DMS114 treated with DMSO at 0.1 percent for 48 hours (cell line): Measurements from ENCODE around the gene ERG.

Experiments
- DNase-seq: peaks from one replicate; lab custom pipeline; 2025; ENCODE audit not compliant: unreplicated experiment; lab: John Stamatoyannopoulos, UW

Gene ERG

DNA sequence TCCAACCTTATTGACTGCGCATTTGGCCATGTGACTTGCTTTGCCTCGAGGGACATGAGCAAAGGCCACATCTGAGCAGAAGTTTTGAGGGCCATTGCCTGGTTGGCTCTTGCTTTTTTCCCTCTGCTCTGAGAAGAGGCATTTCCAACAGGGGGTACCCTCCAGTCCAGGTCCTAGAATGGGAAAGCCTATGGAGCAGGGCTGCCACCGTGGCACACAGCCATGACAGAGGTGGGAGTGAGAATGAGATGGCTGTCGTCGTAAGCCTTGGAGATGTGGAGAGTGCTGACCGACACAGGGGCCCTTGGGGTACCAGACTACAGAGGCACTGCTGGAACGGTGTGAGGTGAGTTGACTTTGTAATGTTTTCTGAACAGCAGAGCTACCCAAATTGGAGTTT lies 138.4 kb downstream of the ERG start:
- DNase-seq = no peak

DNA sequence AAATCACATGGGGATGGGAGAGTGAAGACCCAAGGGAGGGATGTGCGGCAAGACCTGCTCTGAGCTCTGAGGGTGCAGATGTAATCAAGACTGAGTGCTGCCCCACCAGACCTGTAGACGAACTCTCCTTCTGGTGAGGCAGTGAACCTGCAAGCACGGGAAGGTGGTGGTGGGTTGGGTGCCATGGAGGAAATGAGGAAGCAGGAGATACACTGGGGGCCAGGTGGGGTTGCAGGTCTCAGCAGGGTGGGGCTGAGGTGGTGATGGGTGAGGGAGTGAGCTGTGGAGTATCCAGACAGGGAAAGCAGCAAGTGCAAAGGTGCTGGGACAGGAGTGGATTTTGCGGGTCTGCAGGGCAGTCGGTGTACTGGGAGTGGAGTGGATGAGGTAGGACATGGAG lies 139.2 kb downstream of the ERG start:
- no peak for DNase-seq

DNA sequence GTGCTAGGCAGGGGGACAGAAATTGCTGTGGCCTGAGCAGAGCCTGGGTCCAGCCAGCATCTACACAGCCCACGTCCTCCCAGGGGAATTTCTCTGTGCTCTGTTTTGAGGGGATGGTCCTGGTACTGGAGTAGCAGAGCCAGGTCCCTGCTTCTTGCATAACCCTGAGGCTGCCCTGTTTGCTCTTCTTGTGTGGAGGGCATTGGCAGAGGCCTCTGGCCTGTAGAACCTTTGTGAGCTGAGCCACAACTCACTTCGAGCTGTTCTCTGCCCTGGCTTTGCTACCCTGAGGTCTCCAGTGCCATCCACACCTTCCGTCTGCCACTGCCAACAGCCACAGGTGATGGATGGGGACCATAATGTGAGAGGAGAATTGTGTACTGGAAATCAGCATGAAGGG lies 139.6 kb downstream of the ERG start:
- DNase-seq = no peak

DNA sequence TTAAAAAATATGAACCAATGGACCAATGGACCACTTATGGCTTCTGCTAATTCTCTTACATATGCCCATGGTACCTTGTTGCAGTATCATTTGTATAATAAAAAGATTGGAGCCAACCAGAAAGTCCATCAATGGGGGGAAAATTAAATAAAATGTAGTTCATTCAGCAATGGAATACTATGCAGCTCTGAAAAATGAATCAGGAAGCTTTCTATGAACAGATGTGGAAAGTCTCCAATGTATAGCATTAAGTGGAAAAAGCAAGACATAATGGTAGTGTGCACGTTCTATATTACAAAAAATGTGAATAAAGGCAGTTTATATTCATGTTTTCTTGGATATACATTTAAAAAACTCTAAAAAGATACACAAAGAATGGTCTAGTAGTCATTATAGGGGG lies 140.2 kb downstream of the ERG start:
- DNase-seq = no peak

DNA sequence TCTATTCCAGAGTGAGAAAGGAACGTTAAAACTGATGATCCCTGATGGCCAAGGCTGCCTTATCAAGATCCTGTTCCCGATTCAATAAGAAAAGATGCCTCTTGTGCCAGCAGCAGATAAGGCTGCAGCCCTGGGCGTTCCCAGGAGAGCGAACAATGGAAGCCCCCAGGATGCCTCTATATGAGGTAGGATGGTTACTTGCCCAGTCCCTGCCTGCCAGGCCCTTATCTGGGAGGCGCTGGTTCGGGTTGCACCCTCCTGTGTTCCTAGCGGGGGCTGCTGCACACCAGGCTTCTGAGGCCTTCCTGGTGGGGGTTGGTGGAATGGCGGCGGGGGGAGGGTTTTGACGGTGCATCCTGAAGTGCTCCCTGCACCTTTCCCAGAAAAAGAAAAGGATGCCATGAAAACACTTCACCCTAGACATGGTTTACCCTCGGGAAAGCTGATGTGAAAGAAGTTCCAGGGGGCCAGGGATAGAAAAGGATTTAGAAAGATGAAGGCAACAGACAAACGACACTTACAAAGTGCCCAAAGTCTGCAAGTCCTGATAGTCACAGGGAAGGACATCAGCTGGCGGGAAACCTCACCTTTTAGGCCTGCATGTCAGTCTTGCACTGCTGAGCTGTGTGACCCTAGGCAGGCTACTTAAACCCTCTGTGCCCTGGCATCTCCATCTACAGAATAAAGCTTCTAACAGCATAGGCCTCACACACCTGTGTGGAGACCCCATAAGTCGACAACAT lies 141.2 kb downstream of the ERG start:
- DNase-seq = no peak

DNA sequence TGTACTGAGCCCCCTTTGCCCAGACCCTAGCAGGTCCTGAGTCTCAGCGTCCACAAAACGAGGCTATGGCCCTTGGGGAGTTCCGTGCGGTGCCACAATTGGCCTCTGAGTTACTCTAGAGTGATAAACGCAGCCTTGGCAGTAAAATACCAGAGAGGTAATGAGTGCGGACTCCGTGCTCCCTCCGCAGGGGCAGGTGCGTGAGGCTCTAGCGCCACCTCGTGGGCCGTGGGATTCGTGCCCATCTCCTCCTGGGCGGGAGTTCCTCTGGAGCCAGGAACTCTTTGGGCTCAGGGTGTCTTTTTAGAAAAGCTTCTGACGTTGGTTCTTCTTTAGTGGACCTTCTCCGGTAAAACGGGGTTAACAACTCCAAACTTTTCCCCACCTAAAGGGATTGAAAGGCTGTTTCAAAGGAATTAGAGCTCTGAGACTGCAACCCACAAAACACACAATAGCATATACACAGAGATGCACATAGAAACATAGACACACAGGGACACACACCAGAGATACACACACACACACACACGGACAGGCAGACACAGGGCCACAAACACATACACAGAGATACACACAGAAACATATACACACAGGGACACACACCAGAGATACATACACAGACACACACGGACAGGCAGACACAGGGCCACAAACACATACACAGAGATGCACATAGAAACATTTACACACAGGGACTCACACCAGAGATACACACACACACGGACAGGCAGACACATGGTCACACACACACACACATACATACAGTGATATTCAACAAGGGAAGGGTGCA lies 142.1 kb downstream of the ERG start:
- peak; percentile 13 for DNase-seq

DNA sequence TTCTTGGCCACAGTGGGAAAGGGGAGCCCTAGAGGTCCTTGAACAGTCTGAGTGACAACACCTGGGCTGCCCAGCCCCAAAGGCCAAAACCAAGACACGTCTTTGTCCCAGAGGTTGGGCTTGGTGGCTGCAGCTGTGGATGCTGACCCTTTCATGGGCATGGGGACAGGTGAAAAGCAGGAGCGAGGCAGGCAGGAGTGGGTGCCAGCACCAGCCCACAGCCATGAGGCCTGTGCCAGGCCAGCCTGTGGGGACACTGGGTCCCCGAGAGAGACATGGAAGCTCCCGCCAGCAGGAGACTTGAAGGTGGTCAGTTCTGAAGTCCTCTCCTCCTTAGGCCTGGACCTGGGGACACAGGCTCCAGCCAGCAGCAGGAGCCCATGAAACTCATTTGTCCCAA lies 142.9 kb downstream of the ERG start:
- no peak for DNase-seq

DNA sequence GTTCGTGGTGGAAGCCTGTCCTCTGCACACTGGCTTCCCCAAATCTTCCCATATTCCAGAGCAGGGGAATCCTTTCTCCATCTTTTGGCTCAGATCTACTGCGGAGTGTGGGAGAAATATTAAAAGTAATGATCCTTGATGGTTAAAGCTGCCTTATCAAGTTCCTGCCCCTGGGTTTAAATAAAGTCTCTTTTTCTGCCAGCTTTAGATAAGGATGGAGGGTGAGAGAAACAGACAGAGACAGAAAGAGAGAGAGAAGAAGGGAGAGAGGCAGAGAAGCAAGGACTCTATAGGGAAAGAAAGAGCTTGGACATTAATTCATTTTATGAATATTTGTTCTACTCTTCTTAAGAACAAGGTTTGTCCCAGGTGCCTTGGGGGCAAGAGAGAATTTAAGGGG lies 143.5 kb downstream of the ERG start:
- no peak for DNase-seq

DNA sequence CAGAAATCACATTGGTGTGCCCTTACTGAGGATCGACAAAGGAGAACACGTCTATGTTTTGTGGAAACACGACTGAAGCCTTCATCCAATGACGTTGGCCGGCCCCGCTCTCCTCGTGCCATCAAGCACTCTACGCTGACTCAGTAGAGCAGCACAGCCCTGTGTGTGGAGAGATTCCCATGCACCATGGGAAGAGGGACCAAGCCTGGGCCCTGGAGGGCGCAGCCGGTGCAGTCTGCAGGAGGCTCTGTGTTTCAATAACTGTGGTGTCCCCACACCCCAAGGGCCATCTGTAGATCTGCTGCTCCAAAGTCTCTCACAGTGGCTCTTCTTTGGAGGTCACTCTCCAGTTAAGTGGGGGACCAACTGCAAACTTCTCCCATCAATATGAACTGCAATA lies 144.0 kb downstream of the ERG start:
- DNase-seq = no peak

DNA sequence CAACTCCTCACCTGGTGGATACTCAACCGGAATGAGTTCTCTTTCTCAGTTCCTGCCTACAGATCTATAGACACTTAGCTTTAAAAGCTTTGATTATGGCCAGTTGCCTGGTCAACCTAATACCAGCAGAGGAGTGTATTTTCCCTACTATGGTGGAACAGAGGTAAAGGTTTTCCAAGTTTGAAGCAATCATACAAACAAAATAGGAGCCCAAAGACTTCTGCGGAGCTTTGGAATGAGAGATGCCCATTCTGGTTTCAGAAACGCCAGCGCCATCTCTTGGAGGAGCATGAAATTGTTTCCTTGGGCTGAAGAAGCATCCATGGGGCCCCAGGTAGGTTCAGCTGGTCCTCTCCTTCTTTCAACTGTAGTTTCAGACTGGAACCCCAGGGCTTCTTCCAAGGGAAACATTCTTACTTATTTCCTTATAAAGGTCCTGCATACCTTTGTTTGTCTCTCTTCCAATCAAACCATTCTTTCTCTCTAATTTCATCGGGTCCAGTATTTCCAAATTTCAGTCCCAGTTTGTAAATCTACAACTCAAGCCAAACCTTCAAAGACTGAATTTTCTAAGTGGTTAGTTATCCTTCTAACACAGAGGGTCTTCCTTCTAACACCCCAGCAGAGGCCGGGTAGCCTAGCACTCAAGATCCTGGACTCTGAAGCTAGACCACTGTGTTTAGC lies 145.6 kb downstream of the ERG start:
- DNase-seq = peak; percentile 8

DNA sequence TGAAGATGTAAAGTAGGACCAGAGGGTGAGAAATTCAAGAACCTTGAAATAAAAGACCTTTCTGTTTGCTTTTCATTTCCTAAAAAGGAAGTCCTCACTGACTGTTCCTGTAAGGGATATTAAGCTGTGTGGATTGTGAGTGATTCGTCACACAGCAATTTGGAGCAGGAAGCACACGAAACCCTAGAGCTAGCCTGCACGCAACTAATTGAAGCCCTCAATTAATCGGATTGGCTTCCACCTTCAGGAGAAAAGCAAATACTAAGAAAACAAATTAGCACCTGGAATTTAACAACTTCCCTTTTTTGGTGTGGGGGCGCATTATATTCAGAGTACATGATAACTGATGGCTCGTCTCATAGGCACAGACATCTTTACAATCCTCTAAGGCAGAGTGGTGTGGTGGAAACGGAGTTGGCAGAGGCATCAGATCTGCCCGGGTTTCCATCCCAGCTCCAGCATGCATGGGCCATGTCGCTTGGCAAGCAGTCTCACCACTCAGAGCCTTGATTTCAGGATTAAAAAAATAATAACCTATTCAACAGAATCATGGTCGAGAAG lies 146.2 kb downstream of the ERG start:
- no peak for DNase-seq

DNA sequence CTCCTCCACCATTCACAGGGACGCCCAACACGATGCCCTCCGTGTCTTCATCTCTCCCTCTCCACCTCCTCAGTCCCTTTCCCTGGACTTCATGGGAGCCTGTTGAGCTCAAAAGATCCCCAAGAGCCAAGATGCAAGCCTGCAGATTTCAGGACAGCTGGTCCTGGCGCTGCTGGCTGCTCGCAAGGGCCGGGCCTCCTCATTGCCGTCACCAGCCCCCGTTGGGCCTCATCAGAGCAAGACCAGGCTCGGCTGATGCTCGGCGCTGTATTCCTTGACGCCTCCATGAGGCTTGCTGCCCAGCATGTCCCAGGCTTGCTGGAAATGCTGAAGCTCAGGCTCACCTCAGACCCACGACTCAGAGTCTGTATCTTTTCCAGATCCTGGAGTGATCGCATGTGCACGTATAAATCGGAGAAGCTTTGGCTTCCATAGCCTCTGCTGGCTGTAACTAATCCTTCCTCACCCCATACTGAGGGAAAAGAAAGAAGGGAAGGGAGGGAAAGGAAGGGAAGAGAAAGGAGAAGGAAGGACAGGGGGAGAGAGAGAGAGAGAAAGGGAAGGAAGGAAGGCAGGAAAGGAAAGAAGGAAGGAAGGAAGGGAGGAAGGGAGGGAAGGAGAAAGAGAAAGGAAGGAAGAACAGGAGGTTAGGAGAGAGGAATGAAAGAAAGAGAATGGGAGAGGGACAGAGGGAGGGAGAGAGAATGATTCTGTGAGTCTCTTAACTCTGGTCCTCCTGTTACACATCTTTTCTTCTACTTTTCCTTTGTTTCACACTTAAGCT lies 146.9 kb downstream of the ERG start:
- DNase-seq = no peak

DNA sequence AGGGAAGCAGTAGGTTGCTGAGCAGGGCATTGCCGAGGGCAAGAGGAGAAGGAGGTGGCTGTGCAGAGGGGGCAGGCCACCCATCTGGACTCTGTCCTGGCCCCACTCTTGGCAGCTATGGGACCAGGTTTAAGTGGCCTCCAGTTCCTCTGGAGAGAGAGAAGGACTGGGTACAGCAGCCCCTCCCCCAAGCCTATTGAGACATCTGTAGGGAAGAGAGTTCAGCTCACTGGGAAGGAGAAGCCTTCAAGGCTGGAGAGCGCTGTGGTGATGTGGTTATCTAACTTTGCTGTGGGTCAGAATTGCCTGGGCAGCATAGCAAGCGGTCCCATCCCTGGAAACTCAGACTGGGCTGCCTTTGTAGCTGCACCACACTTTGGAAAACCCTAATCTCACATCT lies 147.6 kb downstream of the ERG start:
- DNase-seq = no peak

DNA sequence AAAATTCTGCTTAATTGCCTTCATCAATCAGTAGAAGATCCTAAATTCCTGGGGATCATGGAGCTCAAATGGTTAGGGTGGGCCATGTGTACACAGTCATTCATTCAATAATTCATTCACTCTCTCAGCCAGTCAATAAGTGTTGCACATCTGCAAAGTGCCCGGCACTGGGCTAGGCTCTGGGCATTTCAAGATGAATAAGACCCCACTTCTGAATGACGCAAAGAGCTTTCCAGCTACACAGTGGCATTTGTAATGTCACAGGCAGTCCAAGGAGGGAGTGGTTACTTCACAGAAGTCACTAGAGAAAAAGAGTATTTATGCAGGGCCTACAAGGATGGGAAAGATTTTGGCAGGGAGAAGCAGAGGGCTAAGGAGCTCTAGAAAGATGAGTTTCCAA lies 148.3 kb downstream of the ERG start:
- DNase-seq = no peak

DNA sequence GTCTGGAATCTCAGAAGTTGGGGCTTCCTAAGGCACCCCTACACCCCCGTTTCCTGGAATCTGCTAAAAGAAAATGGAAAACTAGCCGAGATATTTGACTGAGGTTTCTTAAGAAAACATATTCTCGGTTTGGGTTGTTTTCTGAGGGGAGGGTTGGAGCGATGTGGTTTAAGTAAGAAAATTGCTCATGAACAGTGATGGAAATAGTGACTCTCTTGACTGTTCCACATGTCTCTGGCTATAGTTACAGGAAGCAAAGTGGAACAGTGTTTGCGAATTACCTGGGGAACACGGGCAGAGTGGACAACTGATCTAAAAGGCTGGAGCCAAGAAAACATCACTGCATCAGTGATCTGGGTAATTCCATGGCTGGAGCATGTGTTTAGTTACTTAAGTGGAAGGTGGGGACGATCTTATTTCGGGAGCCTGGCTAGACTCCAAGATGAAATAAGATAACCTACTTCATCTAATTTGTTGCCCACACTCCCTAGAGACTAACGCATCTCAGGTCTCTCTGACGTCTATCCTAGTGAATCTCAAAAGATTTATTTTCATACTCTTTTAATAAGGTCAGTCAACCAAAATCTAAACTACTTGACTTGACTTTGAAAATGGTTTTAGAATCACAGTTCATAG lies 149.0 kb downstream of the ERG start:
- DNase-seq = no peak

DNA sequence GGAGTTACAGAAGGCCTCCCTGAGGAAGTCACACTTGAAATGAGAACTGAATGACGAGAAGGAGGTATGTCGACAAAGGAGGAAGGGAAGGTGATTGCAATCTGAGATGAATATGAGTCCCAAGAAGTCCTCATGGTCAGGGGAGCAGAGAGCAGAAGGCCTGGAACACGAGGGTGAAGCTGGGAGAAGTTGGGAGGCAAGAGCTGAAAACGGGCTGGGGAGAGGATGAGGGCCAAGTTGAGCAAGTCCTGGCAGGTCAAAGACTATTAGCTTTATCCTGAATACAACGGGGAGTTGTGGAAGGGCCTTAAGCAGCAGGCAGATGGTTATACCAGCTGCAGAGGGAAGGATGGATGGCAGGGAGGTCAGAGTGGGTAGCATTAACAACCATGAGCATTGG lies 152.0 kb downstream of the ERG start:
- no peak for DNase-seq

DNA sequence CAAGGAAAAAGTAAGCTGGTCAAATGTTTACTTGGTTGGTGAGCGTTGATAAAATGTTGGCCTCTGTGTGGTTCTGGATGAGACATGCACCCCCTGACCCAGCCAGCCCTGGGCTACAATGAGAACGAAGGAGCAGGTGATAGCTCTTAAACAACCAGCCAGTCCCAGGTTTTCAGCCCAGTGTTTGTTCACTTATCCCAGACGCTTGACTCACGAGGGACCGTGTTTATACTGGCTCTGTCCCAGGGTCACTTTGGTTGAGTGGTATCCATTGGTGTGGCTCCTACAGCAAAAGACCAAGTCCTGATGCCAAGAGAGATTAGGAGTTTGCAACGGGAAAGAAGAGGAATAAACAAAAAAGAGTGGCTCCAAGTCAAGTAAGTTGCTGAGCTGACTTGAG lies 154.6 kb downstream of the ERG start:
- DNase-seq = no peak

DNA sequence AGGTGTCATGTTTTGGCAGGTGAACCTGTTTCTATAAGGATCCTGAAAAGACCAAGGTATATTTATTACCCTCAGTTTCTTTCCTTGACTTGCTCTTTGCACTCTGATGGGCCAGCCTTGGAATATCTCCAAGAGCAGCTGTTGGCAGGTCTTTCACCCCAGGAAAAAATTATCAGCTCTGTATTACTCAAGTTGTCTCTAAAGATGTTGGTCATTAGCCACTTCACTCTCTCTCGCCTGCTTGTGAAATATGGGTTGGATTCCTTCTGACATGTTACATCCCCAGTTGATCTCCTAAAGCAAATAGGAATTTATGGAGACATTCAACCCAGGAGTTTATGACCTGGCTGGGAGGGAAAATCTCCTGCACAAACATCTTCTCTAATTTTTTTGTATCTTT lies 155.5 kb downstream of the ERG start:
- no peak for DNase-seq

DNA sequence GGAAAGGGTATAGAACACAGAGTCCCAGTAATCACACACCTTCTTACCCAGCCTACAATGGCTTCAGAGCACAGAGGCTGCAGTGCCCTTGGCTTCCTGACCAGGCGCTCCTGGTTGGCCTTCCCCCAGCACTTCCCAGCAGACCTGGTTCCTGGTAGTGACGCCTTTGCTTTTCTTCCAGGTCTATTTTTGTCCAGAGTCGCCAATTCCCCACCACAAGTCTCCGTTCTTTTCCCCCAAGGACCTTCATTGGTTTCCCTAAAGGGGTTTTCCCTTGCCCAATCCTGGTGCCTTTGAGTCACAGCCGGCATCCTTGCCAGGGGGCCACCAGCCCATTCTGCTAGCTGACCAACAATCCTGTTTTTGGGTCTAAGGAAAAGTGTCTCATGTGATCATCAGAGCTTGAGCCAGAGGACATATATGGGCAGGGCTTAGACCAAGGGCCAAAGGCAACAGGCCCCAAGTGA lies 156.7 kb downstream of the ERG start:
- DNase-seq = no peak

DNA sequence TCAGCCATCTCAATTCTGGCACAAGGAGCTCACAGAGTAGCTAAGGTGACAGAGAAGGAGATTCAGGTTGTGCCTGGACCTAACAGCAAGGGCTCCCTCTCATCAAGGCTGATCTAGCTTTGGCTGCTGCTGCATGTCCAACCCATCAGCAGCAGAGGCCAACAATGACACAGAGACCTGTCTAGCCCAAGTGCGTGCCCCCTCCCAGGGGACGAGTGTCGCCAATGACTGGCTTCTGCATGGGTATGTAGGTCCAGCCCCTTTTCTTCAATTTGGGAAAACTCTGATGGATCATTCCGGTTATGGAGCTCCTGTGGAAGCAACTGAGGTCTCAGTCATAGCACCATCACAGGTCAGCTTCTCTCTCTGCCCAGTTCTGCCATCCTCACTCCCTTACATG lies 158.1 kb downstream of the ERG start:
- no peak for DNase-seq
